Gastroesophageal sphincter (tissue), 3 donors: ENCODE measurements around the gene IFT172.

Experiments
- CTCF ChIP-seq, 4 experiments: fragments of 200-600 bp in 2 of 4; fragments of 450-650 bp in 2 of 4; sonication (generic) in 1 of 4; IDR thresholded peaks; one replicate each; pipeline ENCODE4 v1.5.1; 2017 to 2019; ENCODE audit warnings: antibody characterized with exemption in 4 of 4, mild to moderate bottlenecking in 2 of 4, moderate library complexity in 2 of 4
- EP300 ChIP-seq: sonication (generic); formaldehyde crosslinking; IDR thresholded peaks from one replicate; pipeline ENCODE4 v1.6.1; 2017; ENCODE audit warnings: antibody characterized with exemption, mild to moderate bottlenecking
- POLR2A ChIP-seq, 2 donors: fragments of 450-650 bp; IDR thresholded peaks; one replicate each; pipeline ENCODE4 v1.6.1; 2017; ENCODE audit warnings: antibody characterized with exemption in 2 of 2, mild to moderate bottlenecking in 2 of 2, moderate library complexity in 1 of 2
- POLR2AphosphoS5 ChIP-seq: sonication (generic); formaldehyde crosslinking; IDR thresholded peaks from one replicate; pipeline ENCODE4 v1.6.1; 2017; ENCODE audit warnings: antibody characterized with exemption

- TF ChIP-seq EP300, result no peak
- no peak for TF ChIP-seq CTCF (IDR thresholded peaks at IDR 0.05)
- TF ChIP-seq POLR2A (IDR thresholded peaks at IDR 0.05), result no peak
- TF ChIP-seq POLR2AphosphoS5, result no peak
These were observed 6.4 kb upstream of the IFT172 start for GRCh38 chr2:27495840-27496356.
